Tibial artery (tissue), 4 donors: ENCODE data around the gene LRRC4B.

Experiments used
- DNase-seq, 2 donors: peaks; one replicate each; pipeline ENCODE4 v3.0.0-alpha.2; 2019
- H3K27ac ChIP-seq, 2 donors: fragments of 200-600 bp; sonication (generic) in 1 of 2; 1 replicate in 1 of 2; 2 replicates in 1 of 2; pipeline ENCODE4 v1.5.1; 2018 to 2019; ENCODE audit warnings: mild to moderate bottlenecking in 1 of 2
- H3K27me3 ChIP-seq, 2 donors: fragments of 200-600 bp; sonication (generic) in 1 of 2; one replicate each; pipeline versions ENCODE4 v1.5.1 to v1.6.0; 2016 to 2019
- H3K36me3 ChIP-seq, 3 donors: fragments of 200-600 bp; sonication (generic) in 2 of 3; one replicate each; pipeline ENCODE4 v1.5.1; 2016 to 2019; ENCODE audit warnings: mild to moderate bottlenecking in 2 of 3
- H3K4me1 ChIP-seq, 4 donors: fragments of 200-600 bp; sonication (generic) in 2 of 4; 1 replicate in 3 of 4; 2 replicates in 1 of 4; pipeline ENCODE4 v1.5.1; 2016 to 2019
- H3K4me3 ChIP-seq, 2 donors: fragments of 200-600 bp; sonication (generic) in 1 of 2; 1 replicate in 1 of 2; 2 replicates in 1 of 2; pipeline ENCODE4 v1.5.1; 2018 to 2019; ENCODE audit warnings: mild to moderate bottlenecking in 2 of 2
- H3K9me3 ChIP-seq, 3 donors: fragments of 200-600 bp; sonication (generic) in 1 of 3; one replicate each; pipeline ENCODE4 v1.5.1; 2016 to 2019
- intact Hi-C: fragments of 100-400 bp; cut with DNase I; formaldehyde crosslinking; loops from one replicate; pipeline ENCODE4 v1.15.0; 2023; ENCODE audit warnings: low total_unique reads
- TF ChIP-seq, protein P1 (sequence below), 2 experiments: fragments of 200-600 bp in 1 of 2; fragments of 450-650 bp in 1 of 2; IDR thresholded peaks; one replicate each; pipeline ENCODE4 v1.5.1; 2017 to 2019; ENCODE audit warnings: antibody characterized with exemption in 2 of 2, mild to moderate bottlenecking in 1 of 2, moderate library complexity in 1 of 2

Gene LRRC4B

DNA sequence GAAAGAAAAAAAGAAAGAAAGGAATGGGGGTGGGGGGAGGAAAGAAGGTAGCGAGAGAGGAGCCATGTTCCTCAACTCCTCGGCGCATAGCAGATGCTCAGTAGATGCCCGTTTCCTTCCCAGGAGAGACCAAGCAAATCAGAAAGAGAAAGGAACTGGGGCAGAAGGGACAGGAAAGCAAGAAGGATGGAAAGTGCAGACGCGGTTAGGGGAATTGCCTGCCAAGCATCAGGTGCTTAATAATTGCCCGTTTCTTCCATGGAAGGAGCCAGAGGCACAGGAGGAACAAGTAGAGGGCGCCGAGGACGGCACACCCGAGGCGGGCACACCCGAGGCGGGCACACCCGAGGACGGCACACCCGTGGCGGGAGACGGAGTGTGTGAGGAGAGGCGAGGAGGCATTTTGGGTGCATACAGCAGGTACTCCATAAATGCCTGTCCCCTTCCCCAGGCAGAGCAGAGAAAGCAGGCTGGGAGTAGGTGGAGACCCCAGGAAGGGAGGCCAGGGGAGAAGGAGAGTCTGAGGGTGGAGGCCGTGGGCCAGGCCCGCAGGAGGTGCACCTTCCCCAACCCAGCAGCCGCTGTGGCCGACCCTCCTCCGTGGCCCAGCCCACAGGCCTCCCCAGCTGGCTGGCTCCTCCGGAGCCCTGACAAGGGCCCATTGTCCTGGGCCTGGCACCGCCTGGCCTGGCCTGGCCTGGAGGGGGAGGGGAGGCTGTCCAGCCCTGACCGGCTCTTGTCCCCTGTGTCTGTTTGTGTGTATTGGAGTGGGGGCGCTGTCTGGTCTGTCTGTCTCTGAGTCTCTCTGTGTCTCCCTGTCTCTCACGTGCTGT, 71.8 kb downstream of the LRRC4B start:
- peaks cover 0 to 10% of the 10 kb centered on the region in 2 donors for H3K27me3 ChIP-seq
- intact Hi-C loops, result no loop called here
- H3K4me1 ChIP-seq, result no peaks in the 10 kb centered on the region

DNA sequence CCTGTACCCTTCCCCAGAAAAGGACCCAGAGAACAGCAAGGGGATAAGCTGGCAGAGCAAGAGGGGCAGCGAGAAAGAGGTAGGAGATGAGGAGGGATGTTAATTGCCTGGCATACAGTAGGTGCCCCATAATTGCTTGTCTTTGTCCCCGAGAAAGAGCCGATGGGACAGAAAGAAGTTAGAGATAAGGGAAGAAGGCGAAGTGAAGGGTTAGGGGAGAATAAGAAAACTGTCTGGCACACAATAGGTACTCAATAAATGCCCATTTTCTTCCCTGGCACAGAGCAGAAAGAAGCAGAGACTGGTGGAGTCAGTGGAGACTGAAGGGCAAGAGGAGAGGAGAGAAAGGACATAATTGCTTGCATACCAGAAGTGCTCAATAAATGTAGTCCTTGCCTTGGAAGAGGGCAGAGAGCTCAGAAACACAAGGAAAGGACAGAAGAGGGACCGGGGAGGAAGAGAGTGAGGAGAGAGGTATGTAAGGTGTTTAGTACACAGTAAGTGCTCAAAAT, 73.2 kb downstream of the LRRC4B start:
- no peaks in the 10 kb centered on the region for H3K4me1 ChIP-seq
- H3K27me3 ChIP-seq, result peaks cover 0 to 8% of the 10 kb centered on the region in 2 donors
- TF ChIP-seq, protein P1, sequence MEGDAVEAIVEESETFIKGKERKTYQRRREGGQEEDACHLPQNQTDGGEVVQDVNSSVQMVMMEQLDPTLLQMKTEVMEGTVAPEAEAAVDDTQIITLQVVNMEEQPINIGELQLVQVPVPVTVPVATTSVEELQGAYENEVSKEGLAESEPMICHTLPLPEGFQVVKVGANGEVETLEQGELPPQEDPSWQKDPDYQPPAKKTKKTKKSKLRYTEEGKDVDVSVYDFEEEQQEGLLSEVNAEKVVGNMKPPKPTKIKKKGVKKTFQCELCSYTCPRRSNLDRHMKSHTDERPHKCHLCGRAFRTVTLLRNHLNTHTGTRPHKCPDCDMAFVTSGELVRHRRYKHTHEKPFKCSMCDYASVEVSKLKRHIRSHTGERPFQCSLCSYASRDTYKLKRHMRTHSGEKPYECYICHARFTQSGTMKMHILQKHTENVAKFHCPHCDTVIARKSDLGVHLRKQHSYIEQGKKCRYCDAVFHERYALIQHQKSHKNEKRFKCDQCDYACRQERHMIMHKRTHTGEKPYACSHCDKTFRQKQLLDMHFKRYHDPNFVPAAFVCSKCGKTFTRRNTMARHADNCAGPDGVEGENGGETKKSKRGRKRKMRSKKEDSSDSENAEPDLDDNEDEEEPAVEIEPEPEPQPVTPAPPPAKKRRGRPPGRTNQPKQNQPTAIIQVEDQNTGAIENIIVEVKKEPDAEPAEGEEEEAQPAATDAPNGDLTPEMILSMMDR (IDR thresholded peaks at IDR 0.05), result no peak
- intact Hi-C loops, result no loop called here
- H3K36me3 ChIP-seq, result peaks cover 0 to 5% (median 0%) of the 10 kb centered on the region in 3 donors
- no peak overlapping the region for H3K27ac ChIP-seq
- H3K9me3 ChIP-seq, result no peaks in the 10 kb centered on the region
- DNase-seq, result no peak
- H3K4me3 ChIP-seq, result no peak overlapping the region

More for the DNA sequence above, 71.8 kb downstream of the LRRC4B start:
- Histone ChIP-seq H3K4me3 (no peak overlapping the region), H3K36me3 (no peaks in the 10 kb centered on the region), H3K27ac (no peak overlapping the region), H3K9me3 (no peaks in the 10 kb centered on the region)
- TF ChIP-seq, protein P1 (IDR thresholded peaks at IDR 0.05), result no peak
- peak in 1 of 2 donors; percentile 62 for DNase-seq

- TF ChIP-seq, protein P1 (IDR thresholded peaks at IDR 0.05), result no peak
- Histone ChIP-seq H3K36me3 (peaks cover 0 to 5% (median 0%) of the 10 kb centered on the region in 3 donors), H3K4me3 (no peak overlapping the region), H3K27ac (no peak overlapping the region), H3K27me3 (peaks cover 0 to 12% of the 10 kb centered on the region in 2 donors), H3K9me3 (no peaks in the 10 kb centered on the region), H3K4me1 (no peaks in the 10 kb centered on the region)
- intact Hi-C loops, result no loop called here
- DNase-seq, result no peak
Measured at GRCh38 chr19:50494186-50495019, 73.8 kb downstream of the LRRC4B start.

DNA sequence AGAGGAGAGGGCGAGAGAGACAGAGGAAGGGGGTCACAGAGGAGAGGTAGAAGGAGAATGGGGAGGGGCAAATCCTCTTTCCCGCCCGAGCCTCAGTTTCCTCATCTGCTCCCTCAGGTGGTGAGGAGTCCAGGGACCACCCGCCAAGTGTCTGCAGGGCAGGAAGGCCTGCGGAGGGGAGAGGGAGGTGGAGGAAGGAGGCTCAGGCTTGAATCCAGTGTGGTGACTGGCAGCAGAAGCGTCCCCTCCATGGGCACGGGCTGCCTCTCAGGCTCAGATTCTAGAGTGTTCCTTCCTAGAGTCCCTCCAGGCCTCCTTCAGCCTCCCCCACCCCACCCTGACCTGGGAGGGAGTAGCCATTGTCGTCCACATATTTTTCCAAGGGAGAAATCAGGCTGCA, 75.1 kb downstream of the LRRC4B start:
- Histone ChIP-seq H3K36me3 (peaks cover 0 to 5% (median 0%) of the 10 kb centered on the region in 3 donors), H3K4me3 (no peak overlapping the region), H3K27me3 (peaks cover 0 to 16% of the 10 kb centered on the region in 2 donors), H3K27ac (no peak overlapping the region), H3K4me1 (no peaks in the 10 kb centered on the region), H3K9me3 (no peaks in the 10 kb centered on the region)
- TF ChIP-seq, protein P1 (IDR thresholded peaks at IDR 0.05), result no peak
- intact Hi-C loops, result no loop called here
- no peak for DNase-seq

DNA sequence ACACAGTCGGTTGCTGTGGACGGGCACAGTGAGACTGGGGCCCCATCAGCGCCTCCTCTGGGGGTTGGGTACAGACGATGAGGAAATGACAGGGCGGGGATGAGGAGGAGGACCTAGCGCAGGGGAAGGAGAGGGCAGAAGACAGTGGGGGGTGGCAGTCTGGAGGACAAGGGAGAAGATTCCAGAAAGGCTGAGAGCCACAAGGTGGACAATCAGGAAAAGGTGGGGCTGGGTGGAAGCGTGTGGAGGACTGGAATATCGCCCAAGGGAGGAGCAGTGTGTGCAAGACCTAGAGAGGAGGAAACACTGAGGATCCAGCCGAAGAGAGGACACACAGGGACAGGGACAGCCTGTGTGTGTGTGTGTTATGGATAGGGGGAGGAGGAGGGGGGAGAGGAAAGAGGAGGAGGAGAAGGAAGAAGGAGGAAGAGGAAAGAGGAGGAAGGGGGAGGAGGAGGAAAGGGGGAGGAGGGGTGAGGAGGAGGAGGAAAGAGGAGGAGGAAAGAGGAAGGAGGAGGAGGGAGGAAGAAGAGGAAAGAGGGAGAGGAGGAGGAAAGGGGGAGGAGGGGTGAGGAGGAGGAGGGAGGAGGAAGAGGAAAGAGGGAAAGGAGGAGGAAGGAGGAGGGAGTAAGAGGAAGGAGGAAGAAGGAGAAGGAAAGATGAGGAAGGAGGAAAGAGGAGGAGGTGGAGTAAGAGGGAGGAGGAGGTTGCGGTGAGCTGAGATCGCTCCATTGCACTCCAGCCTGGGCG, 75.8 kb downstream of the LRRC4B start:
- H3K36me3 ChIP-seq, result peaks cover 0 to 5% (median 0%) of the 10 kb centered on the region in 3 donors
- no peaks in the 10 kb centered on the region for H3K4me1 ChIP-seq
- intact Hi-C loops, result no loop called here
- DNase-seq, result no peak
- peaks cover 0 to 20% of the 10 kb centered on the region in 2 donors for H3K27me3 ChIP-seq
- H3K9me3 ChIP-seq, result no peaks in the 10 kb centered on the region
- no peak overlapping the region for H3K27ac ChIP-seq
- no peak overlapping the region for H3K4me3 ChIP-seq
- TF ChIP-seq, protein P1 (IDR thresholded peaks at IDR 0.05), result no peak
